Measurements from ENCODE around the gene BCL11A. TPM values are rescaled to one million over a fixed set of nuclear protein-coding genes. Genes with fewer than 3 reads are reported as not detected.

BCL11A gene
- total RNA-seq, 6 experiments from 2014 or later: 0.06 to 0.80 (median 0.37) TPM

GRCh38 chr2:60548311-60548710 is 5.1 kb downstream of the BCL11A start:
- 63% methylated on average over 4 of the region's 4 CpGs for WGBS (ENCODE audit: insufficient coverage, low coverage, low lambda C conversion rate, missing lambda C conversion rate)
- peaks cover 5 to 7% of the 10 kb centered on the region in 2 donors for H3K27me3 ChIP-seq
- H3K4me1 ChIP-seq: peaks cover 0 to 27% (median 8%) of the 10 kb centered on the region in 4 donors
- H3K27ac ChIP-seq: no peak overlapping the region
- no peaks in the 10 kb centered on the region for H3K36me3 ChIP-seq
- H3K9me3 ChIP-seq: no peaks in the 10 kb centered on the region
- ATAC-seq (no peak), DNase-seq (no peak)
- no peak overlapping the region for H3K4me3 ChIP-seq
- intact Hi-C loops (cut with DNase I): no loop called here
- TF ChIP-seq POLR2A (IDR thresholded peaks at IDR 0.05) (no peak), CTCF (IDR thresholded peaks at IDR 0.05) (no peak)

DNA sequence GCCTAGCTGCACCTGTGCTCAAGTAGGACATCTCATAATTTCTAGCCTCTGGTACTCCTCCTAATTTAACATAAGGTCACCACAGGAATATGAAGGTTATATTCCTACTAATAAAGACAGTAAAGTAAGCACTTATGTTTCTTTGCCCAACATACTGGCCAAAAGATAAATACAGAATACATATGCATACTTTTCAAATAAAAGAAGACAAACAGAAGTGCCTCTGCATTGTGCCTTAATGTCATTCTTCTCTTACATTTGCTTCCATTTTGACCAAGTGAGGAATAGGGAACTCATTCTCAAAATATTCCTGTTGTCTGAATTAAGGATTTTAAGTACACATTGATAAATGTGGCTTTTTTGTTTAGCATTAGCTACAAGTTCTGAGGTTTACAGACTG is 5.6 kb downstream of the BCL11A start:
- H3K36me3 ChIP-seq: no peaks in the 10 kb centered on the region
- H3K4me3 ChIP-seq: no peak overlapping the region
- TF ChIP-seq CTCF (IDR thresholded peaks at IDR 0.05) (no peak), POLR2A (IDR thresholded peaks at IDR 0.05) (no peak)
- peaks cover 4 to 5% of the 10 kb centered on the region in 2 donors for H3K27me3 ChIP-seq
- H3K27ac ChIP-seq: no peak overlapping the region
- no peaks in the 10 kb centered on the region for H3K9me3 ChIP-seq
- H3K4me1 ChIP-seq: peaks cover 0 to 27% (median 8%) of the 10 kb centered on the region in 4 donors
- ATAC-seq: no peak
- intact Hi-C loops (cut with DNase I): no loop called here
- DNase-seq: no peak

DNA sequence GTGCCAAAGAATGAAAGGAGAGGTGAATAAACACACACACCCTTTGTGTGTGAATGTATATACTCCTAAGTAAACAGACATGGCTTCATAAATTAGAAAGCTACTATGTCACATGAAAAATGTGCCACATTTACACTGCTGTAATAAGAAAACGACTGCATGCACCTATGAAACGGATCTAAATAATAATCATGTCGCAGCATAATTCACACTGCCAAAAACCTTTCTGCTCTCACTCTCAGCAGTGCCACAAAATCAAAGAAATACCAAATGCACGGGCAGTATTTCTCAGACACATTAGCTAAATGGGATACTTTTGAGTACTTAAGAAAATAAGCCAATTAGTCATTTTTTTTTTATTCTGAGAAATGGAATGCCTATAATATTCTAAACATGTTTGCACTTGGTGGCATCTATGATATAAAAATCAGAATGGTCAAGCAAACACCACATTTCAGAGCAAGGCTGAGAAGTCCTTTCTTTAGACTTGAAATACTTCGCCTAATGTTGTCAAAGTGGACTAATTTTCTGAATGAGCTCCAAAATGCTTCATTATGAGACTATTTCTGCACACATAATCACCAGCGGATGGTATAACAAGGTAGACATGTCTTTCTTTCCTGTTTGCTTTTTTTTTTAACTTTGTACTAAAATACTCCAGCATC is 6.6 kb downstream of the BCL11A start:
- Histone ChIP-seq H3K9me3 (no peaks in the 10 kb centered on the region), H3K36me3 (no peaks in the 10 kb centered on the region), H3K27me3 (peaks cover 3 to 5% of the 10 kb centered on the region in 2 donors), H3K4me3 (no peak overlapping the region), H3K27ac (no peak overlapping the region), H3K4me1 (peaks cover 0 to 20% (median 8%) of the 10 kb centered on the region in 4 donors)
- no peak for TF ChIP-seq CTCF (IDR thresholded peaks at IDR 0.05)
- no peak for TF ChIP-seq POLR2A (IDR thresholded peaks at IDR 0.05)
- 58% methylated on average over 6 of the region's 6 CpGs for WGBS (ENCODE audit: insufficient coverage, low coverage, low lambda C conversion rate, missing lambda C conversion rate)
- ATAC-seq (no peak), DNase-seq (no peak)
- intact Hi-C loops (cut with DNase I): no loop called here

DNA sequence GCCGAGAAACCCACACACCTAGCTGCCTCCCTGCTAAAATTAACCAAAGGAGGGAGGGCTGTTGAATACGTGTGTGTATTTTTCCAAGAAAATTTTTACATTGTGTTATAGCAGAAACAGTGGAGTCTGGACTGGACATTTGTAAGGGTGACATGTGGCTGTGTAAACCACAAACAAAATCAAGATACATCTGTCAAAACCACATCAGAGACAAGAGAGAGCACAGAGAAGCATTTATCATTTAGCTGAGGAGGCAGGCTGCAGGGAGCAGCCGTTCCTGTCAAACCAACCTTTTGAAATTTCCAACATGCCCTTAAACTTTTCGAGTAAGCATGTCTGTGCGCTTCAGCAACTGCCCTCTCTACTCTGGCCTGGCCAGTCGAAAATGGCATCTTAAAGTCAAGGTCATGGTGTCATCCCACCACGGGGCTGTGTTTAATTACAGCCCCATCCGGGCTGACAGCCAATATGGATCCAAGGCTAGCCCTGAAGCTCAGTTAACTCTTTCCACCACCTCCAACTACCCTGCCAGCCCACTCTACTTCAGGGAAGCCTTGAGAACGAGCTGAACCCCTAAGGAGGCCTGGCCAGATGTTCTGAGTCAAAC is 8.4 kb downstream of the BCL11A start:
- WGBS (ENCODE audit: insufficient coverage, low coverage, low lambda C conversion rate, missing lambda C conversion rate): 38% methylated on average over 8 of the region's 9 CpGs
- H3K27me3 ChIP-seq: peaks cover 4 to 5% of the 10 kb centered on the region in 2 donors
- intact Hi-C loops (cut with DNase I): no loop called here
- DNase-seq (no peak), ATAC-seq (no peak)
- TF ChIP-seq POLR2A (IDR thresholded peaks at IDR 0.05) (no peak), CTCF (IDR thresholded peaks at IDR 0.05) (no peak)
- H3K4me3 ChIP-seq: no peak overlapping the region
- H3K4me1 ChIP-seq: peaks cover 0 to 10% (median 3%) of the 10 kb centered on the region in 4 donors
- no peaks in the 10 kb centered on the region for H3K36me3 ChIP-seq
- no peak overlapping the region for H3K27ac ChIP-seq
- no peaks in the 10 kb centered on the region for H3K9me3 ChIP-seq
